PC-3 (cell line): ENCODE data around the gene SLC6A20. TPM values are rescaled to one million over a fixed set of nuclear protein-coding genes. Genes with fewer than 3 reads are reported as not detected.

ENCODE experiments used
- ATAC-seq: fragments of 200-7000 bp; cut with Tn5 transposase; 2 replicates; pipeline ENCODE4 v1.9.1; 2020; ENCODE audit warnings: mild to moderate bottlenecking, moderate library complexity
- BruUV-seq: library from RNA; stranded (reverse); fragments of 400-500 nt; replicated peaks from 2 replicates; lab custom pipeline; 2021; lab: Mats Ljungman, UMichigan
- CTCF ChIA-PET: fragments of 300-600 bp; sonication (Branson Sonifier 250); formaldehyde crosslinking; loops from one replicate; lab custom pipeline; 2022; ENCODE audit warnings: antibody characterized with exemption; lab: Charles Lee
- POLR2A ChIA-PET: fragments of 300-600 bp; sonication (Branson Sonifier 250); formaldehyde crosslinking; loops from one replicate; lab custom pipeline; 2022; ENCODE audit warnings: antibody characterized with exemption; ENCODE audit not compliant: unreplicated experiment; lab: Charles Lee
- DNase-seq: peaks from one replicate; pipeline ENCODE4 v3.0.0-alpha.2; 2015
- H2AFZ ChIP-seq: fragments of 300-600 bp; sonication (generic); 2 replicates; pipeline ENCODE4 v1.6.0; 2016; ENCODE audit warnings: antibody characterized with exemption, low read length
- H3F3A ChIP-seq: fragments of 300-600 bp; sonication (generic); one replicate; pipeline ENCODE4 v1.6.0; 2017; ENCODE audit warnings: antibody characterized with exemption, low read length, control low read depth, mild to moderate bottlenecking; ENCODE audit not compliant: unreplicated experiment
- H3K27ac ChIP-seq: fragments of 300-600 bp; sonication (generic); 2 replicates; pipeline ENCODE4 v1.5.1; 2016; ENCODE audit warnings: mild to moderate bottlenecking, low read length
- H3K27me3 ChIP-seq: fragments of 300-600 bp; sonication (generic); 2 replicates; pipeline ENCODE4 v1.6.1; 2016; ENCODE audit warnings: low read length, mixed read lengths
- H3K36me3 ChIP-seq: fragments of 300-600 bp; sonication (generic); 2 replicates; pipeline ENCODE4 v1.6.1; 2016; ENCODE audit warnings: low read depth, mixed run types, low read length, mixed read lengths
- H3K4me1 ChIP-seq: fragments of 300-600 bp; sonication (generic); 2 replicates; pipeline ENCODE4 v1.5.1; 2016; ENCODE audit warnings: low read length; ENCODE audit not compliant: insufficient read depth
- H3K4me2 ChIP-seq: fragments of 300-600 bp; sonication (generic); 2 replicates; pipeline ENCODE4 v1.6.0; 2016; ENCODE audit warnings: low read length
- H3K4me3 ChIP-seq: fragments of 300-600 bp; sonication (generic); 2 replicates; pipeline ENCODE4 v1.5.1; 2016; ENCODE audit warnings: mild to moderate bottlenecking, low read length, mixed read lengths
- H3K79me2 ChIP-seq: fragments of 300-600 bp; sonication (generic); 2 replicates; pipeline ENCODE4 v1.6.1; 2017; ENCODE audit warnings: low read length, mixed read lengths
- H3K9ac ChIP-seq: fragments of 300-600 bp; sonication (generic); 2 replicates; pipeline ENCODE4 v1.6.0; 2016; ENCODE audit warnings: mild to moderate bottlenecking, low read length
- H3K9me2 ChIP-seq: fragments of 300-600 bp; sonication (generic); replicated peaks from 2 replicates; pipeline ENCODE4 v1.6.1; 2016; ENCODE audit warnings: mixed run types, low read length, mixed read lengths
- H3K9me3 ChIP-seq: fragments of 300-600 bp; sonication (generic); 2 replicates; pipeline ENCODE4 v1.6.1; 2016; ENCODE audit warnings: low read length, mixed read lengths
- H4K20me1 ChIP-seq: fragments of 300-600 bp; sonication (generic); 2 replicates; pipeline ENCODE4 v1.6.1; 2016; ENCODE audit warnings: low read length, mixed read lengths
- CTCF ChIP-seq: fragments of 300-600 bp; sonication (generic); conservative IDR thresholded peaks from 2 replicates; pipeline ENCODE4 v1.5.1; 2017; ENCODE audit warnings: antibody characterized with exemption, low read depth, mild to moderate bottlenecking, low read length
- EZH2 ChIP-seq: fragments of 300-600 bp; sonication (generic); IDR thresholded peaks from one replicate; pipeline ENCODE4 v1.6.1; 2017; ENCODE audit warnings: antibody characterized with exemption, mild to moderate bottlenecking, low read length; ENCODE audit not compliant: unreplicated experiment
- EZH2phosphoT487 ChIP-seq: fragments of 300-600 bp; sonication (generic); IDR thresholded peaks from 2 replicates; pipeline ENCODE4 v1.6.1; 2018; ENCODE audit warnings: mild to moderate bottlenecking, antibody characterized with exemption, low read length, borderline replicate concordance
- intact Hi-C: fragments of 100-400 bp; cut with micrococcal nuclease; formaldehyde crosslinking; loops from 2 replicates; pipeline ENCODE4 v1.9.0; 2023
- total RNA-seq: library from RNA; depleted of rRNA; stranded (reverse); fragments of >200 nt; gene quantifications from 2 replicates; pipeline ENCODE4 v1.2.3, GENCODE V29; 2014

Gene SLC6A20
- total RNA-seq, 1 experiment from 2014 or later, result not detected

DNA sequence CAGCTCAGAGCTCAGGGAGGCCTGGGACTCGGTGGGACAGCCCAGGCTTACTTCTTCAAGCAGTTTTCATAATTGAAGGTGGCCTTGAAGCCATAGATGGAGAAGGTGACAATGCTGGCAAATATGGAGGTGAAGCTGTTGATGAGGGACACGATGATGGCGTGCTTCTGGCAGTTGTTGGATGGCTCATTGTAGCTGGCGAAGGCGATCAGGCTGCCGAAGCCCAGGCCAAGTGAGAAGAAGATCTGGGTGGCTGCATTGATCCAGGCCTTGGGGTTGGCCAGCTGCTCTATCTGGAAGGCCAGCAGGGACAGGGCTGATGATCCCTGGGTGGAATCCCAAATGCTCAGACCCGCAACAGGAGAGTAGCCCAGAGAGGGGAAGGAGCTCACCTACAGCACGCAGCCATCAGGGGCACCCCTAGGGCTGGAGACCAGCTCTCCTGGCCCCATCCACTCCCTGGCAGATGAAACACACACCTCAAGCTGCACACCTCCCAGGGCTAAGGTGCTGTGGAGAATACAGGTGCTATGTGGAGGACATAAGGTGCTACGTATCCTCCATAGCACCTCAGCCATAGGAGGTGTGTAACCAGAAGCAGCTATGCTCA is 25.1 kb downstream of the SLC6A20 start:
- intact Hi-C loops, result no loop called here
- Histone ChIP-seq H3K4me2 (no peak overlapping the region), H3K4me1 (no peaks in the 10 kb centered on the region), H3K79me2 (no peaks in the 10 kb centered on the region), H3K9me3 (no peaks in the 10 kb centered on the region), H3K4me3 (no peak overlapping the region), H3K36me3 (no peaks in the 10 kb centered on the region), H3K9me2 (no peaks in the 10 kb centered on the region), H4K20me1 (no peaks in the 10 kb centered on the region), H2AFZ (no peak overlapping the region), H3K27ac (no peak overlapping the region), H3F3A (no peaks in the 10 kb centered on the region), H3K27me3 (no peaks in the 10 kb centered on the region), H3K9ac (no peak overlapping the region)
- ATAC-seq (no peak), DNase-seq (no peak)
- no peak for TF ChIP-seq EZH2phosphoT487
- TF ChIP-seq CTCF, result no peak
- no peak for TF ChIP-seq EZH2
- ChIA-PET CTCF (no interaction called here), POLR2A (no interaction called here)
- BruUV-seq, result no TSS peak

GRCh38 chr3:45765958-45766357 is 30.4 kb downstream of the SLC6A20 start:
- BruUV-seq, result no TSS peak
- CTCF ChIA-PET, result no interaction called here

More at GRCh38 chr3:45765958-45766357, 30.4 kb downstream of the SLC6A20 start:
- Histone ChIP-seq H3K4me1 (0 out of 2 replicates have a peak, but pooled peaks cover 7% of the 10 kb centered on the region), H3K79me2 (no peaks in the 10 kb centered on the region), H3K9ac (no peak overlapping the region), H3K4me3 (no peak overlapping the region), H2AFZ (no peak overlapping the region), H3K27ac (no peak overlapping the region), H4K20me1 (no peaks in the 10 kb centered on the region), H3K9me2 (no peaks in the 10 kb centered on the region), H3K9me3 (no peaks in the 10 kb centered on the region), H3K36me3 (no peaks in the 10 kb centered on the region), H3K27me3 (no peaks in the 10 kb centered on the region), H3F3A (no peaks in the 10 kb centered on the region), H3K4me2 (no peak overlapping the region)
- TF ChIP-seq EZH2phosphoT487, result no peak
- no peak for TF ChIP-seq EZH2
- no peak for TF ChIP-seq CTCF
- intact Hi-C loops, result no loop called here
- POLR2A ChIA-PET, result no interaction called here
- DNase-seq (no peak), ATAC-seq (no peak)
